D721Med (cell line): ENCODE results near the gene MAP3K1.

Experiments used
- DNase-seq: peaks from one replicate; pipeline ENCODE4 v3.0.0; 2011; ENCODE audit warnings: low spot score; ENCODE audit not compliant: insufficient read length
- FAIRE-seq: peaks from 2 replicates; lab custom pipeline; 2011; peaks lifted over from hg19 to GRCh38; lab: Jason Lieb, UNC
- CTCF ChIP-seq: IDR thresholded peaks from 2 replicates; pipeline ENCODE4 v1.5.1; 2012; ENCODE audit warnings: mild to moderate bottlenecking, control low read depth; ENCODE audit not compliant: insufficient read depth; ENCODE audit errors: missing control alignments

The MAP3K1 gene

GRCh38 chr5:56908942-56909293 is 93.6 kb downstream of the MAP3K1 start:
- TF ChIP-seq CTCF, result no peak
- DNase-seq, result no peak
- no peak for FAIRE-seq

- FAIRE-seq (no peak), DNase-seq (peak; percentile 57)
- TF ChIP-seq CTCF, result no peak
Measured at GRCh38 chr5:56909294-56910209, 94.2 kb downstream of the MAP3K1 start, which contains the start of gene SETD9. SETD9 (plus strand) TSS chr5:56909596; CDS start chr5:56909646, 50 bp downstream.

GRCh38 chr5:56910210-56910965 is 95.0 kb downstream of the MAP3K1 start:
- no peak for FAIRE-seq
- TF ChIP-seq CTCF, result no peak

GRCh38 chr5:56913766-56914165 is 98.4 kb downstream of the MAP3K1 start:
- no peak for FAIRE-seq
- no peak for TF ChIP-seq CTCF
- DNase-seq, result no peak

More at GRCh38 chr5:56910210-56910965, 95.0 kb downstream of the MAP3K1 start:
- no peak for DNase-seq

GRCh38 chr5:56914678-56915077 is 99.3 kb downstream of the MAP3K1 start:
- no peak for DNase-seq
- TF ChIP-seq CTCF, result no peak
- no peak for FAIRE-seq

- FAIRE-seq, result no peak
- TF ChIP-seq CTCF, result no peak
- DNase-seq, result no peak
Measured at GRCh38 chr5:56917534-56917933, 102.2 kb downstream of the MAP3K1 start.

GRCh38 chr5:56918054-56918453 is 102.7 kb downstream of the MAP3K1 start:
- FAIRE-seq (no peak), DNase-seq (no peak)

More at GRCh38 chr5:56918054-56918453, 102.7 kb downstream of the MAP3K1 start:
- no peak for TF ChIP-seq CTCF
